A549 (cell line): ENCODE measurements around the gene FBH1. TPM values are rescaled to one million over a fixed set of nuclear protein-coding genes. Genes with fewer than 3 reads are reported as not detected.

Experiments
- ATAC-seq, 2 experiments: fragments of 200-7000 bp in 1 of 2; fragments of >200 bp in 1 of 2; cut with Nextera tagmentation in 1 of 2; cut with Tn5 transposase in 1 of 2; 3 replicates each; pipeline versions ENCODE4 v1.8.0 to v1.9.1; 2018 to 2020; ENCODE audit warnings: mild to moderate bottlenecking in 1 of 2, moderate library complexity in 1 of 2
- CTCF ChIA-PET: fragments of 300-600 bp; sonication (Branson Sonifier 250); formaldehyde crosslinking; extraction: SDS; loops from one replicate; lab custom pipeline; 2021; ENCODE audit warnings: antibody characterized with exemption, inconsistent platforms; lab: Yijun Ruan, JAX
- POLR2A ChIA-PET: fragments of 350-600 bp; formaldehyde crosslinking; extraction: SDS; loops from one replicate; lab custom pipeline; 2021; ENCODE audit warnings: antibody characterized with exemption, inconsistent platforms; lab: Yijun Ruan, JAX
- DNase-seq, 2 experiments: peaks; one replicate each; pipeline versions ENCODE4 v3.0.0 to v3.0.0-alpha.2; 2011 to 2016; ENCODE audit warnings: low read depth in 1 of 2, low spot score in 1 of 2
- FAIRE-seq: peaks from 2 replicates; lab custom pipeline; 2011; peaks lifted over from hg19 to GRCh38; lab: Jason Lieb, UNC
- H3K27ac ChIP-seq, 2 experiments: fragments of >200 bp; sonication (Bioruptor Twin); formaldehyde crosslinking; 3 replicates each; pipeline ENCODE4 v1.5.1; 2016 to 2017
- H3K4me1 ChIP-seq: fragments of >200 bp; sonication (Bioruptor Twin); formaldehyde crosslinking; 3 replicates; pipeline ENCODE4 v1.6.1; 2016
- H3K4me2 ChIP-seq: fragments of >200 bp; sonication (Bioruptor Twin); formaldehyde crosslinking; 3 replicates; pipeline ENCODE4 v1.6.1; 2016
- H3K4me3 ChIP-seq: fragments of >200 bp; sonication (Bioruptor Twin); formaldehyde crosslinking; 3 replicates; pipeline ENCODE4 v1.5.1; 2016
- H3K9me3 ChIP-seq: fragments of >200 bp; sonication (Bioruptor Twin); formaldehyde crosslinking; 3 replicates; pipeline ENCODE4 v1.6.1; 2016
- ATOH8 ChIP-seq: fragments of 250-450 bp; sonication (Bioruptor Pico); IDR thresholded peaks from 2 replicates; pipeline ENCODE4 v1.5.0; 2020; ENCODE audit warnings: low read depth, mild to moderate bottlenecking, moderate library complexity
- BHLHE40 ChIP-seq: IDR thresholded peaks from 2 replicates; pipeline ENCODE4 v1.6.1; 2012; ENCODE audit warnings: low read depth, low read length, inconsistent platforms
- CBX2 ChIP-seq: fragments of 200-600 bp; sonication (generic); IDR thresholded peaks from 2 replicates; pipeline ENCODE4 v1.6.1; 2016; ENCODE audit warnings: low read depth, mild to moderate bottlenecking, borderline replicate concordance
- CHD2 ChIP-seq: fragments of 150-350 bp; IDR thresholded peaks from 2 replicates; pipeline ENCODE4 v1.6.1; 2014; ENCODE audit warnings: low read length; ENCODE audit not compliant: partially characterized antibody
- CHD4 ChIP-seq: fragments of 200-600 bp; sonication (generic); IDR thresholded peaks from 2 replicates; pipeline ENCODE4 v1.6.1; 2016; ENCODE audit warnings: antibody characterized with exemption, mild to moderate bottlenecking, borderline replicate concordance
- EHF ChIP-seq: fragments of 250-450 bp; sonication (Bioruptor Pico); IDR thresholded peaks from 2 replicates; pipeline ENCODE4 v1.5.0; 2020; ENCODE audit warnings: mild to moderate bottlenecking
- ESRRA ChIP-seq: fragments of 150-350 bp; IDR thresholded peaks from 2 replicates; pipeline ENCODE4 v1.6.1; 2014; ENCODE audit warnings: mild to moderate bottlenecking, low read length, borderline replicate concordance
- FOSB ChIP-seq: fragments of 250-450 bp; sonication (Bioruptor Pico); IDR thresholded peaks from 2 replicates; pipeline ENCODE4 v1.5.0; 2020; ENCODE audit warnings: mild to moderate bottlenecking, moderate library complexity
- FOXS1 ChIP-seq: fragments of 250-450 bp; sonication (Bioruptor Pico); IDR thresholded peaks from 2 replicates; pipeline ENCODE4 v1.5.0; 2020; ENCODE audit warnings: mild to moderate bottlenecking, moderate library complexity
- GATA3 ChIP-seq: IDR thresholded peaks from 2 replicates; pipeline ENCODE4 v1.6.1; 2012; ENCODE audit warnings: borderline replicate concordance
- HMGXB4 ChIP-seq: fragments of 250-450 bp; sonication (Bioruptor Pico); IDR thresholded peaks from 2 replicates; pipeline ENCODE4 v1.5.0; 2021; ENCODE audit warnings: mild to moderate bottlenecking, moderate library complexity, borderline replicate concordance
- HOXA7 ChIP-seq: fragments of 250-450 bp; sonication (Bioruptor Pico); IDR thresholded peaks from 2 replicates; pipeline ENCODE4 v1.5.0; 2020; ENCODE audit warnings: mild to moderate bottlenecking, moderate library complexity
- HOXB13 ChIP-seq: fragments of 250-450 bp; sonication (Bioruptor Pico); IDR thresholded peaks from 2 replicates; pipeline ENCODE4 v1.5.0; 2020; ENCODE audit warnings: low read depth, mild to moderate bottlenecking, moderate library complexity
- JUN ChIP-seq, 2 experiments: fragments of >200 bp; sonication (Bioruptor Twin); formaldehyde crosslinking; IDR thresholded peaks; 2 replicates in 1 of 2; 3 replicates in 1 of 2; pipeline ENCODE4 v1.6.1; 2016 to 2017
- JUNB ChIP-seq: fragments of >200 bp; sonication (Bioruptor Twin); formaldehyde crosslinking; IDR thresholded peaks from 2 replicates; pipeline ENCODE4 v1.6.1; 2016
- KDM1A ChIP-seq: fragments of 200-600 bp; sonication (generic); IDR thresholded peaks from 2 replicates; pipeline ENCODE4 v1.6.1; 2016; ENCODE audit warnings: low read depth, mild to moderate bottlenecking
- KDM5A ChIP-seq: fragments of 200-600 bp; sonication (generic); IDR thresholded peaks from 2 replicates; pipeline ENCODE4 v1.6.1; 2016; ENCODE audit warnings: antibody characterized with exemption, mild to moderate bottlenecking
- MAFK ChIP-seq: fragments of 450-650 bp; IDR thresholded peaks from 2 replicates; pipeline ENCODE4 v1.6.1; 2014; ENCODE audit not compliant: partially characterized antibody
- MYC ChIP-seq: IDR thresholded peaks from 2 replicates; pipeline ENCODE4 v1.6.1; 2012; ENCODE audit warnings: mild to moderate bottlenecking, inconsistent platforms, low read length, improper control_type of control experiment, borderline replicate concordance
- NR3C1 ChIP-seq: fragments of >200 bp; sonication (Bioruptor Twin); formaldehyde crosslinking; IDR thresholded peaks from 3 replicates; pipeline ENCODE4 v1.6.1; 2017
- PBX3 ChIP-seq: IDR thresholded peaks from 2 replicates; pipeline ENCODE4 v1.6.1; 2012
- PHF8 ChIP-seq: fragments of 200-600 bp; sonication (generic); IDR thresholded peaks from 2 replicates; pipeline ENCODE4 v1.6.1; 2016; ENCODE audit warnings: low read depth, mild to moderate bottlenecking, antibody characterized with exemption, moderate library complexity, borderline replicate concordance
- RAD21 ChIP-seq, 2 experiments: fragments of >200 bp in 1 of 2; sonication (Bioruptor Twin) in 1 of 2; formaldehyde crosslinking in 1 of 2; IDR thresholded peaks in 1 of 2; conservative IDR thresholded peaks in 1 of 2; 2 replicates in 1 of 2; 3 replicates in 1 of 2; pipeline ENCODE4 v1.6.1; 2012 to 2018; ENCODE audit warnings: inconsistent platforms in 1 of 2
- RCOR1 ChIP-seq: fragments of 150-350 bp; IDR thresholded peaks from 2 replicates; pipeline ENCODE4 v1.6.1; 2014; ENCODE audit warnings: antibody characterized with exemption, low read length, low read depth
- RNF2 ChIP-seq: fragments of 200-600 bp; sonication (generic); IDR thresholded peaks from 2 replicates; pipeline ENCODE4 v1.6.1; 2016; ENCODE audit warnings: low read depth, mild to moderate bottlenecking, antibody characterized with exemption, moderate library complexity, borderline replicate concordance
- TP53 ChIP-seq: fragments of 250-450 bp; sonication (Bioruptor Pico); IDR thresholded peaks from 2 replicates; pipeline ENCODE4 v1.5.0; 2021; ENCODE audit warnings: mild to moderate bottlenecking, moderate library complexity
- USF2 ChIP-seq: fragments of 450-650 bp; IDR thresholded peaks from 2 replicates; pipeline ENCODE4 v1.6.1; 2014; ENCODE audit warnings: antibody characterized with exemption
- ZSCAN20 ChIP-seq: fragments of 250-450 bp; sonication (Bioruptor Pico); IDR thresholded peaks from 2 replicates; pipeline ENCODE4 v1.8.0; 2022; ENCODE audit warnings: mild to moderate bottlenecking, moderate library complexity
- WGBS: methylation state at CpG from one replicate; pipeline ENCODE4 v1.1.6; 2017; ENCODE audit errors: missing lambda C conversion rate; 5-methylcytosine and 5-hydroxymethylcytosine counted together
- polyA plus RNA-seq, 4 experiments: library from polyadenylated mRNA; depleted of rRNA in 3 of 4; stranded (reverse); fragments of >200 nt; fragmentation: RNase III in 1 of 4; extraction: RNeasy Plus Mini Kit Qiagen cat#74134 plus additional on column Dnase treatment in 1 of 4; gene quantifications; 2 replicates in 3 of 4; 3 replicates in 1 of 4; pipeline ENCODE4 v1.2.3, GENCODE V29; 2011 to 2017
- TF ChIP-seq, protein P1 (sequence below): fragments of >200 bp; sonication (Bioruptor Twin); formaldehyde crosslinking; IDR thresholded peaks from 2 replicates; pipeline ENCODE4 v1.6.1; 2016
- TF ChIP-seq, protein P2 (sequence below): IDR thresholded peaks from 2 replicates; pipeline ENCODE4 v1.6.1; 2012; ENCODE audit warnings: low read depth, borderline replicate concordance

The FBH1 gene
- polyA plus RNA-seq, 2 of the 4 experiments (the other 2 are of a cell fraction) = 43.9 to 56.5 TPM

- no peak for TF ChIP-seq FOXS1 (CRISPR knock-in tag)
- TF ChIP-seq TP53 (CRISPR knock-in tag) = no peak
- TF ChIP-seq BHLHE40 = no peak
Observed at GRCh38 chr10:5963591-5963990, 73.5 kb downstream of the FBH1 start (continued).

- no peak for FAIRE-seq
- Histone ChIP-seq H3K4me3 (no peak overlapping the region), H3K4me2 (no peak overlapping the region), H3K9me3 (no peaks in the 10 kb centered on the region), H3K4me1 (no peaks in the 10 kb centered on the region), H3K27ac (no peak overlapping the region)
- POLR2A ChIA-PET = no interaction called here
- 78% methylated on average over 13 of the region's 13 CpGs for WGBS
- CTCF ChIA-PET = interaction anchor here (1.3 to 1.4 kb wide), 3 partner anchors 13 to 49 kb away, joined by 3 to 4 read pairs (median 4); partner anchors contain the start of gene IL15RA
- TF ChIP-seq USF2 (no peak), GATA3 (no peak), NR3C1 (no peak), CHD4 (no peak), CHD2 (no peak), PHF8 (no peak), EHF (CRISPR knock-in tag) (no peak), JUNB (no peak), KDM5A (no peak), ESRRA (no peak), RCOR1 (no peak), JUN (IDR thresholded peaks at IDR 0.05) (no peak), HOXB13 (no peak), FOSB (CRISPR knock-in tag) (no peak), MYC (no peak), RNF2 (no peak)
- TF ChIP-seq, protein P1, sequence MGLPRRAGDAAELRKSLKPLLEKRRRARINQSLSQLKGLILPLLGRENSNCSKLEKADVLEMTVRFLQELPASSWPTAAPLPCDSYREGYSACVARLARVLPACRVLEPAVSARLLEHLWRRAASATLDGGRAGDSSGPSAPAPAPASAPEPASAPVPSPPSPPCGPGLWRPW = no peak
- ATAC-seq = peak in 1 of 2 experiments; percentile 31; a peak in 1 of 6 replicates
- no peak for DNase-seq
Observed at GRCh38 chr10:5964736-5965135, 74.7 kb downstream of the FBH1 start.

GRCh38 chr10:5965266-5965665, 75.2 kb downstream of the FBH1 start:
- 67% methylated on average over 8 of the region's 8 CpGs for WGBS
- CTCF ChIA-PET = interaction anchor here (1.3 to 1.4 kb wide), 2 partner anchors 12 to 48 kb away, joined by 3 to 4 read pairs; partner anchors contain the start of gene IL15RA
- Histone ChIP-seq H3K4me1 (no peaks in the 10 kb centered on the region), H3K4me3 (no peak overlapping the region), H3K9me3 (no peaks in the 10 kb centered on the region), H3K4me2 (no peak overlapping the region), H3K27ac (no peak overlapping the region)
- DNase-seq (no peak), FAIRE-seq (no peak), ATAC-seq (peak in 1 of 2 experiments; percentile 21; a peak in 1 of 6 replicates)
- POLR2A ChIA-PET = no interaction called here
- no peak for TF ChIP-seq PHF8
- TF ChIP-seq HMGXB4 (CRISPR knock-in tag) = no peak
- TF ChIP-seq, protein P2, sequence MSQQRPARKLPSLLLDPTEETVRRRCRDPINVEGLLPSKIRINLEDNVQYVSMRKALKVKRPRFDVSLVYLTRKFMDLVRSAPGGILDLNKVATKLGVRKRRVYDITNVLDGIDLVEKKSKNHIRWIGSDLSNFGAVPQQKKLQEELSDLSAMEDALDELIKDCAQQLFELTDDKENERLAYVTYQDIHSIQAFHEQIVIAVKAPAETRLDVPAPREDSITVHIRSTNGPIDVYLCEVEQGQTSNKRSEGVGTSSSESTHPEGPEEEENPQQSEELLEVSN = no peak
- TF ChIP-seq HOXA7 (CRISPR knock-in tag) = no peak
- TF ChIP-seq ZSCAN20 = no peak
- TF ChIP-seq PBX3 = no peak
- TF ChIP-seq GATA3 = no peak
- TF ChIP-seq HOXB13 = no peak
- TF ChIP-seq RCOR1 = no peak
- TF ChIP-seq MAFK = no peak
- TF ChIP-seq ATOH8 (CRISPR knock-in tag) = no peak
- no peak for TF ChIP-seq KDM1A
- no peak for TF ChIP-seq MYC
- no peak for TF ChIP-seq RAD21 (conservative IDR thresholded peaks at IDR 0.05 in 1 of 2, IDR thresholded peaks at IDR 0.05 in 1 of 2)
- TF ChIP-seq CBX2 = no peak
